Measurements from ENCODE around the gene MAFB. TPM values are rescaled to one million over a fixed set of nuclear protein-coding genes. Genes with fewer than 3 reads are reported as not detected.

The MAFB gene
- total RNA-seq, 1 experiment from 2014 or later: 57.0 TPM

GRCh38 chr20:40683221-40683893 lies 5.7 kb downstream of the MAFB start:
- Histone ChIP-seq H3K27ac (ENCODE audit: low read depth, low read length, poor library complexity, severe bottlenecking) (no peak overlapping the region), H3K27me3 (replicated peaks; ENCODE audit: insufficient read depth, low read depth, low read length, poor library complexity) (peaks cover 2% of the 10 kb centered on the region), H3K9me3 (ENCODE audit: low read depth, low read length, poor library complexity, severe bottlenecking) (no peaks in the 10 kb centered on the region), H3K36me3 (ENCODE audit: insufficient read depth, low read length, poor library complexity, severe bottlenecking) (peaks cover 15% of the 10 kb centered on the region), H3K4me3 (ENCODE audit: low read depth, low read length, poor library complexity, severe bottlenecking) (peak overlapping the region; percentile 18), H3K4me1 (ENCODE audit: insufficient read depth, low read length, poor library complexity, severe bottlenecking) (peaks cover 15% of the 10 kb centered on the region)
- ChIA-PET CTCF (no interaction called here), POLR2A (ENCODE audit: low non-redundant PET) (no interaction called here)
- intact Hi-C loops (cut with micrococcal nuclease; ENCODE audit: unreplicated experiment): loop anchor here (10.0 kb wide), 2 partner anchors 849 to 1419 kb away; no protein-coding TSS in a partner anchor
- TF ChIP-seq, protein P1, sequence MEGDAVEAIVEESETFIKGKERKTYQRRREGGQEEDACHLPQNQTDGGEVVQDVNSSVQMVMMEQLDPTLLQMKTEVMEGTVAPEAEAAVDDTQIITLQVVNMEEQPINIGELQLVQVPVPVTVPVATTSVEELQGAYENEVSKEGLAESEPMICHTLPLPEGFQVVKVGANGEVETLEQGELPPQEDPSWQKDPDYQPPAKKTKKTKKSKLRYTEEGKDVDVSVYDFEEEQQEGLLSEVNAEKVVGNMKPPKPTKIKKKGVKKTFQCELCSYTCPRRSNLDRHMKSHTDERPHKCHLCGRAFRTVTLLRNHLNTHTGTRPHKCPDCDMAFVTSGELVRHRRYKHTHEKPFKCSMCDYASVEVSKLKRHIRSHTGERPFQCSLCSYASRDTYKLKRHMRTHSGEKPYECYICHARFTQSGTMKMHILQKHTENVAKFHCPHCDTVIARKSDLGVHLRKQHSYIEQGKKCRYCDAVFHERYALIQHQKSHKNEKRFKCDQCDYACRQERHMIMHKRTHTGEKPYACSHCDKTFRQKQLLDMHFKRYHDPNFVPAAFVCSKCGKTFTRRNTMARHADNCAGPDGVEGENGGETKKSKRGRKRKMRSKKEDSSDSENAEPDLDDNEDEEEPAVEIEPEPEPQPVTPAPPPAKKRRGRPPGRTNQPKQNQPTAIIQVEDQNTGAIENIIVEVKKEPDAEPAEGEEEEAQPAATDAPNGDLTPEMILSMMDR (conservative IDR thresholded peaks at IDR 0.05; ENCODE audit: low read depth, low read length): no peak
- no peak for TF ChIP-seq EZH2 (IDR thresholded peaks at IDR 0.05; ENCODE audit: borderline replicate concordance, low read depth, low read length, poor library complexity, severe bottlenecking)
- peak; percentile 57 for DNase-seq (ENCODE audit: low spot score)
- no TSS peak for BruUV-seq (replicated peaks)

- Histone ChIP-seq H3K27ac (ENCODE audit: low read depth, low read length, poor library complexity, severe bottlenecking) (no peak overlapping the region), H3K9me3 (ENCODE audit: low read depth, low read length, poor library complexity, severe bottlenecking) (no peaks in the 10 kb centered on the region), H3K4me3 (ENCODE audit: low read depth, low read length, poor library complexity, severe bottlenecking) (no peak overlapping the region), H3K27me3 (replicated peaks; ENCODE audit: insufficient read depth, low read depth, low read length, poor library complexity) (no peaks in the 10 kb centered on the region), H3K36me3 (ENCODE audit: insufficient read depth, low read length, poor library complexity, severe bottlenecking) (peaks cover 15% of the 10 kb centered on the region), H3K4me1 (ENCODE audit: insufficient read depth, low read length, poor library complexity, severe bottlenecking) (peaks cover 15% of the 10 kb centered on the region)
- no peak for DNase-seq (ENCODE audit: low spot score)
- no TSS peak for BruUV-seq (replicated peaks)
- CTCF ChIA-PET: no interaction called here
- POLR2A ChIA-PET (ENCODE audit: low non-redundant PET): no interaction called here
- TF ChIP-seq, protein P1 (conservative IDR thresholded peaks at IDR 0.05; ENCODE audit: low read depth, low read length): no peak
- TF ChIP-seq EZH2 (IDR thresholded peaks at IDR 0.05; ENCODE audit: borderline replicate concordance, low read depth, low read length, poor library complexity, severe bottlenecking): no peak
- intact Hi-C loops (cut with micrococcal nuclease; ENCODE audit: unreplicated experiment): loop anchor here (10.0 kb wide), 2 partner anchors 848 to 1418 kb away; no protein-coding TSS in a partner anchor
Measured at GRCh38 chr20:40682104-40682981, 6.7 kb downstream of the MAFB start.

- peaks cover 15% of the 10 kb centered on the region for H3K36me3 ChIP-seq (ENCODE audit: insufficient read depth, low read length, poor library complexity, severe bottlenecking)
- no peaks in the 10 kb centered on the region for H3K9me3 ChIP-seq (ENCODE audit: low read depth, low read length, poor library complexity, severe bottlenecking)
- ChIA-PET POLR2A (ENCODE audit: low non-redundant PET) (interaction anchor here (0.7 kb wide), 2 partner anchors 175 to 317 kb away, joined by 3 read pairs; no protein-coding TSS in a partner anchor), CTCF (no interaction called here)
- H3K27ac ChIP-seq (ENCODE audit: low read depth, low read length, poor library complexity, severe bottlenecking): no peak overlapping the region
- peaks cover 15% of the 10 kb centered on the region for H3K4me1 ChIP-seq (ENCODE audit: insufficient read depth, low read length, poor library complexity, severe bottlenecking)
- H3K4me3 ChIP-seq (ENCODE audit: low read depth, low read length, poor library complexity, severe bottlenecking): no peak overlapping the region
- DNase-seq (ENCODE audit: low spot score): no peak
- no TSS peak for BruUV-seq (replicated peaks)
- intact Hi-C loops (cut with micrococcal nuclease; ENCODE audit: unreplicated experiment): loop anchor here (10.0 kb wide), 2 partner anchors 847 to 1417 kb away; no protein-coding TSS in a partner anchor
- TF ChIP-seq, protein P1 (conservative IDR thresholded peaks at IDR 0.05; ENCODE audit: low read depth, low read length): no peak
- TF ChIP-seq EZH2 (IDR thresholded peaks at IDR 0.05; ENCODE audit: borderline replicate concordance, low read depth, low read length, poor library complexity, severe bottlenecking): no peak
- H3K27me3 ChIP-seq (replicated peaks; ENCODE audit: insufficient read depth, low read depth, low read length, poor library complexity): no peaks in the 10 kb centered on the region
Measured at GRCh38 chr20:40681684-40682083, 7.4 kb downstream of the MAFB start.

Measured in A673 (cell line).